Left ventricle myocardium superior (tissue), 1 donor: ENCODE measurements around the gene TAF3. TPM values are rescaled to one million over a fixed set of nuclear protein-coding genes. Genes with fewer than 3 reads are reported as not detected.

Experiments
- ATAC-seq: fragments of 200-7000 bp; cut with Tn5 transposase; one replicate; pipeline ENCODE4 v1.9.1; 2020; ENCODE audit warnings: mild to moderate bottlenecking, moderate library complexity
- DNase-seq: peaks from one replicate; pipeline ENCODE4 v3.0.0-alpha.2; 2020
- intact Hi-C: fragments of 100-400 bp; cut with micrococcal nuclease; formaldehyde crosslinking; loops from one replicate; pipeline ENCODE4 v1.11.0; 2022
- total RNA-seq: library from RNA; stranded (reverse); fragmentation: NEBNext Ultra II Directional; extraction: Animal tissue kit (Norgen Biotek cat#: 25700); gene quantifications from one replicate; pipeline ENCODE4 v1.2.1, GENCODE V29; 2021
- donor health status: DM: no; HTN: yes; CAD: no; lungs with severe emphysema.

The TAF3 gene
- total RNA-seq, 1 donor from 2014 or later = 13.0 TPM

- intact Hi-C loops = no loop called here
- ATAC-seq (no peak), DNase-seq (no peak)
These were observed 233.0 kb downstream of the TAF3 start for GRCh38 chr10:8051109-8051821.

GRCh38 chr10:8051851-8052257 is 233.5 kb downstream of the TAF3 start:
- intact Hi-C loops = no loop called here
- no peak for ATAC-seq
- DNase-seq = no peak

GRCh38 chr10:8052341-8052955 is 234.1 kb downstream of the TAF3 start:
- intact Hi-C loops = no loop called here
- DNase-seq (no peak), ATAC-seq (no peak)

GRCh38 chr10:8052956-8053445 is 234.7 kb downstream of the TAF3 start:
- DNase-seq (no peak), ATAC-seq (no peak)
- intact Hi-C loops = no loop called here

- peak; percentile 89 for ATAC-seq
- peak; percentile 89 for DNase-seq
- intact Hi-C loops = no loop called here
These were observed 235.3 kb downstream of the TAF3 start for GRCh38 chr10:8053446-8054243.

GRCh38 chr10:8054244-8054493 is 235.9 kb downstream of the TAF3 start:
- intact Hi-C loops = no loop called here
- ATAC-seq (peak; percentile 28), DNase-seq (no peak)

GRCh38 chr10:8054494-8055407 is 236.4 kb downstream of the TAF3 start, which contains the start of gene GATA3:
GATA3 (plus strand) TSS chr10:8054688; CDS start chr10:8055656, 968 bp downstream.
- ATAC-seq = peak; percentile 64
- intact Hi-C loops = no loop called here
- DNase-seq = peak; percentile 80

- intact Hi-C loops = no loop called here
- ATAC-seq = peak; percentile 13
These were observed 237.4 kb downstream of the TAF3 start for GRCh38 chr10:8055420-8056349.

GRCh38 chr10:8056378-8056777 is 238.1 kb downstream of the TAF3 start:
- intact Hi-C loops = no loop called here
- ATAC-seq (no peak), DNase-seq (no peak)

More at GRCh38 chr10:8055420-8056349, 237.4 kb downstream of the TAF3 start:
- DNase-seq = no peak

- intact Hi-C loops = no loop called here
- no peak for DNase-seq
- ATAC-seq = no peak
These were observed 238.6 kb downstream of the TAF3 start for GRCh38 chr10:8056871-8057331.

- ATAC-seq (no peak), DNase-seq (no peak)
- intact Hi-C loops = no loop called here
These were observed 239.4 kb downstream of the TAF3 start for GRCh38 chr10:8057636-8058273.

- intact Hi-C loops = no loop called here
- ATAC-seq = no peak
- DNase-seq = no peak
These were observed 240.2 kb downstream of the TAF3 start for GRCh38 chr10:8058274-8059111.

- intact Hi-C loops = no loop called here
- no peak for DNase-seq
- ATAC-seq = no peak
These were observed 241.1 kb downstream of the TAF3 start for GRCh38 chr10:8059191-8059936.

- DNase-seq (no peak), ATAC-seq (peak; percentile 22)
- intact Hi-C loops = no loop called here
These were observed 241.9 kb downstream of the TAF3 start for GRCh38 chr10:8060010-8060703.

GRCh38 chr10:8060704-8061121 is 242.4 kb downstream of the TAF3 start:
- ATAC-seq = no peak
- DNase-seq = no peak
- intact Hi-C loops = no loop called here
